Measurements from ENCODE around the gene PTGDS. TPM values are rescaled to one million over a fixed set of nuclear protein-coding genes. Genes with fewer than 3 reads are reported as not detected.

The PTGDS gene
- total and polyA plus RNA-seq, 9 of the 15 experiments (the other 6 are each of a cell fraction or from before 2014, with no cell fraction given), result 0.46 to 7.1 (median 2.0) TPM

- TF ChIP-seq ZBTB5 (IDR thresholded peaks at IDR 0.05) (no peak), ZNF165 (CRISPR knock-in tag; IDR thresholded peaks at IDR 0.05; ENCODE audit: borderline replicate concordance) (no peak), BDP1 (IDR thresholded peaks at IDR 0.05; ENCODE audit: insufficient read depth, insufficient read length) (no peak), KDM2B (CRISPR knock-in tag; IDR thresholded peaks at IDR 0.05) (no peak)
Observed at GRCh38 chr9:136960938-136961275, 16.4 kb upstream of the PTGDS start (continued).

GRCh38 chr9:136961279-136962065 lies 15.8 kb upstream of the PTGDS start:
- H4K20me1 ChIP-seq (replicated peaks; ENCODE audit: control insufficient read depth, insufficient read depth, low read length), result no peaks in the 10 kb centered on the region
- peaks cover 26 to 77% of the 10 kb centered on the region in 2 experiments; a peak in 4 of 5 replicates for H3K4me1 ChIP-seq (replicated peaks in 1 of 2; ENCODE audit: control insufficient read depth in 2 of 2, insufficient read depth in 2 of 2, low read length in 2 of 2)
- no peaks in the 10 kb centered on the region for H3K36me3 ChIP-seq (ENCODE audit: control insufficient read depth, insufficient read depth, low read length)
- no TSS peak for BruUV-seq (replicated peaks)
- no peaks in the 10 kb centered on the region for H3K27me3 ChIP-seq (ENCODE audit: control insufficient read depth in 2 of 2, insufficient read depth in 2 of 2, low read length in 2 of 2)
- no peak overlapping the region for H2AFZ ChIP-seq (ENCODE audit: low read depth, low read length)
- FAIRE-seq (no peak), ATAC-seq (no peak), DNase-seq (ENCODE audit: extremely low read depth in 1 of 4, low spot score in 3 of 4) (no peak)
- H3K27ac ChIP-seq (ENCODE audit: extremely low read depth, low read depth, low read length), result no peak overlapping the region
- CTCF ChIA-PET (ENCODE audit: low intra/inter-chr PET ratio), result interaction anchor here (0.6 kb wide), 1 partner anchor 84 kb away, joined by 3 read pairs; the partner anchor contains the start of gene NPDC1
- no peaks in the 10 kb centered on the region for H3K9me3 ChIP-seq (replicated peaks; ENCODE audit: control insufficient read depth, insufficient read depth, low read depth, low read length)
- no peaks in the 10 kb centered on the region for H3K9me1 ChIP-seq (ENCODE audit: control insufficient read depth, insufficient read depth, low read length)
- in situ Hi-C loops (cut with MboI), result no loop called here
- intact Hi-C loops (cut with micrococcal nuclease), result no loop called here
- no peak overlapping the region for H3K4me3 ChIP-seq
- H3K79me2 ChIP-seq (ENCODE audit: control insufficient read depth, insufficient read depth, low read length), result no peaks in the 10 kb centered on the region
- no peak overlapping the region for H3K4me2 ChIP-seq (ENCODE audit: insufficient read depth, low read length)
- POLR2A ChIA-PET, result interaction anchor here (1.1 kb wide), 1 partner anchor 8 kb away, joined by 3 read pairs; no protein-coding TSS in a partner anchor
- peak overlapping the region in 1 of 2 experiments; percentile 74; a peak in 2 of 4 replicates for H3K9ac ChIP-seq (ENCODE audit: insufficient read depth in 1 of 2, low read depth in 2 of 2, low read length in 2 of 2)
- WGBS (ENCODE audit: insufficient coverage, low coverage, missing lambda C conversion rate), result 65% methylated on average over 18 of the region's 23 CpGs
- TF ChIP-seq MITF (IDR thresholded peaks at IDR 0.05), result no peak
- no peak for TF ChIP-seq ARID3B (CRISPR knock-in tag; IDR thresholded peaks at IDR 0.05; ENCODE audit: borderline replicate concordance)
- no peak for TF ChIP-seq ZFPM2 (CRISPR knock-in tag; IDR thresholded peaks at IDR 0.05)
- no peak for TF ChIP-seq POLR3G (IDR thresholded peaks at IDR 0.05; ENCODE audit: extremely low read depth, insufficient read length, insufficient replicate concordance)
- no peak for TF ChIP-seq ZBTB8A (IDR thresholded peaks at IDR 0.05; ENCODE audit: partially characterized antibody)
- no peak for TF ChIP-seq STAT5B (CRISPR knock-in tag; IDR thresholded peaks at IDR 0.05)
- TF ChIP-seq RBM25 (IDR thresholded peaks at IDR 0.05; ENCODE audit: low read depth, low read length, severe bottlenecking), result no peak
- TF ChIP-seq DPF2 (IDR thresholded peaks at IDR 0.05), result no peak
- TF ChIP-seq NCOR1 (IDR thresholded peaks at IDR 0.05), result no peak
- TF ChIP-seq ZBTB7A (IDR thresholded peaks at IDR 0.05; ENCODE audit: borderline replicate concordance, control insufficient read depth, low read depth, low read length), result peak; percentile 32; the same call in 1 of the 2 replicates
